Superior temporal gyrus (tissue), 1 donor: ENCODE data around the gene MROH9.
"Not testable (repeated sequence)": the region's sequence is repeated elsewhere in the genome, so short reads cannot be mapped to it uniquely, and the experiment has no call there.

Experiments
- DNase-seq: peaks from one replicate; pipeline ENCODE4 v3.0.0-alpha.2; 2016; ENCODE audit errors: extremely low spot score

Gene MROH9, protein sequence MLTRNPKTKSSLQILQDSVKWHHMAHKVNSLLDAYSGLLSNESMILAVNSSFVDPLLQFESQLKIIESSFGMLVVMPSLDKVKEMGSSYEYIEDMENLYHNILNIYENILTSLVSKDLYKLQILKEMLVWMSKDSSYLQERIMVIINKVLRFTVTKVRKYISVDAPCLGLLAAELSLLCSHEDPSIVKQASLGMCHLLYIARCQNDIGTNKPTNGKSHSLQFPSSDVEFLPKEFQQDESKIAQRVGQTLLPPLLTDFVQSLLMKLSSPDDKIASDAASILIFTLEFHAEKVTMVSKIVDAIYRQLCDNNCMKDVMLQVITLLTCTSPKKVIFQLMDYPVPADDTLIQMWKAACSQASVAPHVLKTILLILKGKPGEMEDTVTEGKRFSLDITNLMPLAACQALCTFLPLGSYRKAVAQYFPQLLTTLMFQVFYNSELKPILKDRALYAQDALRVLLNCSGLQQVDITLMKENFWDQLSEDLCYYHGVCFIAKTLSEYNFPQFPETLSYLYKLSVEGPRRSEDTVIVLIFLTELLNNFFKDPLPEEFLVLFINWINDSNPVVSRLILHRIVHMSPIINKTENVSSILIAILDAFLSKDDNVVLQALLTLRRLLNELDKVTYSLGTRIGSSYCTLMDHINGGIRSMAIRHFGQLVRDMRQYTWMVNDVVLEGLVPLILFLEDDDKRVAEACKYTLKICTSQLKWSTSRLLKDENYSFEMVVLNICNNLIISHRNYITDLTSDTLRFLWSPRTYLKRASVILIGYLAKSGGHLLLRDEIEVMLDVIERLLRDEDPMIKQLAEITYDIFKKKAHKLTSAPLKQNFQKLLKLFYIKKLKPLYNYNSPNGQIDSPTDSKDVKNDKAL

DNA sequence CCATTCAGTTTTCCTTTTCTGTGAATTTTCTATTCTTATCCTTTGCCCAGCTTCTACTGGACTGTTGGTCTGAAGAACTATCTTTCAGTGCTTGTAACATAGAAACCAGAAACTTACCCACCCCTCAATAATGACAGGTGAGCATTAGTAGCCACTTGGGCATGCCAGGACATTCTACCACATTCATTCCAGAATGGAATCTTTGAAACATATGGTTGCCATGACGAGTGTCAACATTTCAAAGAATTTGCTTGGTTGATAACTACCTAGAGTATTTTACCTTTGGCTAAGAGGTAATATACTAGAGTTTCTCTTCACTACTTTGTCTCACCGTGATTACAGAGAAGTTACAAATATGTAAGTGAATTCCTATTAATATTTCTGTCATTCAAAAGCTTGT lies at the start of gene MROH9:
MROH9 (plus strand) TSS at position 304 of the 400 bp plus-strand sequence. CDS start 10,023 bp downstream, outside the sequence.
- DNase-seq: no peak

DNA sequence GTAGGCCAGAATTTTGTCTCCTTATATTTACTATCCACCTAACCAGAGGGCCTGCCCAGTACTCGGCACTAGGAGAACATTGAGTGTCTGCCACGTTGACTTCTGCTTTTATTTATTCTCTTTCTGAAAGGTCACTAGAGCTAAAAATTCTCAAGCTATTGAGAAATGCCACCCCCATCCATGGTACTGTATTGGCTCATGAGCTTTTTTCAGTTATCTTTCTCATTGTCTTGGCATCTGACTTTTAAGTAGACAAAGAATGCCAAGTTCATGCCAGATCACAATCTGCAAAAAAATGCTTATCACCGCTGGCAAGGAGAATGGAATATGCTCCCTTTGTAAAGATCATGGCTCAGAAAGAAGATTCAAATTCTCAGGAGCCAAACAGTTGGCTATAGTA lies 49.8 kb upstream of the MROH9 start:
- no peak for DNase-seq

DNA sequence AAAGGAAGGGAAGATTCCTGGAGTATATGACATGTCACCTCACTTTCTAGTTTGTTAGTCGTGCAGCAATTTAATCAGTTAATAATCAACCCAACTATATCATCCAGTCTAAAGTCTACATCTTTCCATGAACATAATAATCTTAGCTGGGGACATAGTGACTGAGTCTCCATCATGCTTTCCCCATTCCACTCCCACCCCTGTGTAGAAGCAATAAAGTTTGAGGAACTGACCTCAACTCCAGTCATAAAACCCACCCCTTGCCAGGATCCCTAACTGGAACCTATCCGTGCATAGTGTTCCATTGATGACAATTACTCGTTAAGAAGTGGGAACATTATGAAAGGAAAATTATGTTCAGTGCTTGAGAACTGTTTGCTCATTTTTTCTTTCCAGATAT lies 48.9 kb upstream of the MROH9 start:
- DNase-seq: no peak

DNA sequence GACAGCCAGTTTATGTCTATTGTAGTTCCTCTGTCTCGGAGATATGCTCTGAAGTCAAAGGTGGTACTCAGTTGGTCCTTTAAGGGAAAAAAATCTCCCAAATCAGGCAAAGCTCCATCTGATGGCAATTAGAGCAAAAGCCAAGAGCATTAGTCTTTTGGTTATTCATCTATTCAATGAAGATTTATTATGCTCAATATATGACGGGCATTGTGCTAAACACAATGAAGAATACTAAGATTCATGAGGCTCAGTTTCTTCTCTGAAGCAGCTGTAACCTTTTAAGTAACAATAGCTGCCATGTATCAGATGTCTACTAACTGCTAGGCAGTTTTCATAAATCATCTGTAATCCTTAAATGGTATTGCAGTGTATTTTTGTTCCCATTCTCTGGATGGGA lies 47.6 kb upstream of the MROH9 start:
- no peak for DNase-seq

DNA sequence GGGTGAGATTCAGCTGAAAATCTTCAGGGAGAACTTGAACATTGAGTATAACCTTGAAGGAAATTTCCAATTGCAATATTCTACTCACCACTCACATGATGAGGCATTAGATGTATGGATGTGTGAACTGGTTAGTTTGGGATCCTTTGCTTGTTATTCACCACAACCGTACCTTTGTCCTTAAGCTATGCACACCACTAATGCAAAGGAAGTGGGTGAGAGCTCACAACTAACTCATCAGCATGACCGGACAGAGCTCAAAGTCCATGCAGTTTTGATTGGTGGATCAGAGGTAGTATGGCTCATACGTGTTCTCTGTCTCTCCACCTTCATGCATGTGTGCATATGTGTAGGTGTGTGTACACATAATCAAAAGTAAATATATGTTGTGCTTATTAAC lies 43.5 kb upstream of the MROH9 start:
- no peak for DNase-seq

DNA sequence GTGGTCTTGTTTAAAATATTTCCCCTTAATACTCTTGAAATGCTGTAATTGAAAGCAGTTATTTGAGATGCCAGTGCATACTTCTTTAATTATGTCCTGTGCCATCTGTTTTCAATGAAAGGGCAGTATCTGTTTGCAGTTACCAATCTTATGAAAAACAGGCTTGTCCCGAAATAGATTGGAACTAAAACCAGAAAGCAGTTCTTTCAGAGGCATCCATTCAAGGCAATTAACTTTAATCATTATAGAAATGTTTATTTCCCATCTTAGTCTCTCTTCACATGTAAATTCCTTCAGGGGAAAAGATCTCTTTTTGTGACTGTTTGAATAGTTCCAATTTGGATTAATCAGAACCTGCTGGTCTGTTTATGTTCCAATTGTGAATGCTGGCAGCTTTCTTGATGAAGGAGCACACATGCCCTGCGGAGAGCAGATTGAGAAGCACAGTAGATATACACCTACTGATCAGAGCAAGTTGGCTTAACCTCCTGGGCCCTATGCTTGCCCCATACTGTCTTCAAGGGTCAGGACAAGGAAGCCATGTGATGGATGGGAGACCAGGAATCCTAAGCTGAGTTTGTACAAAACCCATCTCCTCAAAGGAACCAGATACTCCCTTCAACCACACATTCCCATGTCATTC lies 41.6 kb upstream of the MROH9 start:
- DNase-seq: no peak

DNA sequence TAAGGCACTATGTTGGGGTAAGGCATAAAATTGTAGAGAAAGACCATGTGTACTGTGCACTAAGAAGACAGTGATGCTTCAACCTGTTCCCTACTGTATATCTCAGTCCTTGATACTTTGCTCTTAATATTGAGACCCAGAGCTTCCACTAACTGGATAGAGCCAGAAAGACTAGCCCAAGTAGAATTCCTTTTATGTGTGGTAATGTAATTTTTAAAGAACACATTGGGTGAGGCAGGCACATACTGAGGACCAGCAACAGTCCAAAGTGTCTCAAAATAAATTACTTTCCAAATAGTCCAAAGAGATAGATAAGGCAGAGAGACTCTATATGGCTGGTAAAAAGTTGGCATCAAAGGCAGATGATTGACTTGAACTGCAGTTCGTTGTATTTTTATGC lies 31.4 kb upstream of the MROH9 start:
- DNase-seq: no peak

DNA sequence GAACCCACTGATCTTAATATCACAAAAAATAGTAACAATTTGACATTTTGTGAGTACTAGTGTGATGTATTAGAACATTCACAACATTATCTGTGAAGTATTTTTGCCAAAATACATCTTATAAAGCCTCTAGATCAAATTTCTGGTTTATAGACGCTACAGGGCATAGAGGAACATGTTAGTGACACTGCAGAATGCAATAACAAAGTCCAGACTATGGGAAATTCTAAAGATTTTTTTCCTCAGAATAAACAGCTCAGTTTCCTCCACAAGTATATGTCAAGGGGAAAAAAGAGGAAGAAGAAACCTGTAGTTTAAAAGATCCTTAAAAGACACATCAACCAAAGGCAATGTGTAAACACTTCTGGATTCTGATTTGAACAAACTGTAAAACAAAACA lies 26.4 kb upstream of the MROH9 start:
- no peak for DNase-seq

DNA sequence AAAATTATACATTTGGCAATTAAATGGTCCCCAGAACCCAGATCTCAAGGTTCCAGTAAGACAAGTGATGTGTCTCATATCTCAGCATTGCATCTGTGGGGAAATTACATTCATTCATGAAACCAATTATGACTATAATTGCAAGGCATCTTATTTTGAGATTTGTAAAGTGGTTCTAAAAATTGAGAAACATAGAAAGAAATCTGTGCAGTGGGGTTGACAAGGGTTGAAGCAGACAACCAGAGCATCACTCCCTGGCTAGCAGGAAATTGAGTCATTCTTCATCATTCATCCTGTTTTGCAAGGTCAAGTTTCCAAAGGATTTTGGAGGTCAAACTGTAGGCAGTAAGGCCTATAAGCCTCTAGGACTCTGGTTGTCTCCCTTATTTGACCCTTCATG lies 25.1 kb upstream of the MROH9 start:
- DNase-seq: no peak

DNA sequence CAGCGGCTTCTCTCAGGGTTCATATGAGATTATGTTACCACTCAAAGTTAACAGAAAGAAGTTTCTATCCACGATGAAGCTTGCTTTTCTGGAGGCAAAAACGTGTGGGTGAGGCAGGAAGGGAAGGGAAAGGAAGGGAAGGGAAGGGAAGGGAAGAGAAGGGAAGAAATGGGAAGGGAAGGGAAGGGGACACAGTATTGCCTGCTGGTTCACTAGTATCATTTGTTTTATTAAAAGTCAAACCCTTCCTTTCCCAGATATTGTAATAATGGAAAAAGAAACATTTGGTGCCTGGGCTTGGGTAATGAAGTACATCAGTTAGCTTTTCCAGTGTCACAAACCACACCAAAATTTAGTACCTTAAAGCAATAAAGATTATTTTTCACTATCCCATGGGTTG lies 18.0 kb upstream of the MROH9 start:
- DNase-seq: no peak

DNA sequence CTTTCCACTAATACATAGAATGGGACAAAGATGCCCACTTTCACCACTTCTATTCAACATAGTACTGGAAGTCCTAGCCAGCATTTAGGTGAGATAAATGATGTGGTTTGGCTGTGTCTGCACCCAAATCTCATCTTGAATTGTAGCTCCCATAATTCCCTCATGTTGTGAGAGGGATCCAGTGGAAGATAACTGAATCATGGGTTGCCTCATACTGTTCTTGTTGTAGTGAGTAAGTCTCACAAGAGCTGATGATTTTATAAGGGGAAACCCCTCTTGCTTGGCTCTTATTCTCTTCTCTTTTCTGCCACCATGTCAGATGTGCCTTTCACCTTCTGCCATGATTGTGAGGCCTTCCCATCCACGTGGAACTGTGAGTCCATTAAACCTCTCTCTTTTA lies 10.7 kb upstream of the MROH9 start:
- DNase-seq: not testable (repeated sequence)

DNA sequence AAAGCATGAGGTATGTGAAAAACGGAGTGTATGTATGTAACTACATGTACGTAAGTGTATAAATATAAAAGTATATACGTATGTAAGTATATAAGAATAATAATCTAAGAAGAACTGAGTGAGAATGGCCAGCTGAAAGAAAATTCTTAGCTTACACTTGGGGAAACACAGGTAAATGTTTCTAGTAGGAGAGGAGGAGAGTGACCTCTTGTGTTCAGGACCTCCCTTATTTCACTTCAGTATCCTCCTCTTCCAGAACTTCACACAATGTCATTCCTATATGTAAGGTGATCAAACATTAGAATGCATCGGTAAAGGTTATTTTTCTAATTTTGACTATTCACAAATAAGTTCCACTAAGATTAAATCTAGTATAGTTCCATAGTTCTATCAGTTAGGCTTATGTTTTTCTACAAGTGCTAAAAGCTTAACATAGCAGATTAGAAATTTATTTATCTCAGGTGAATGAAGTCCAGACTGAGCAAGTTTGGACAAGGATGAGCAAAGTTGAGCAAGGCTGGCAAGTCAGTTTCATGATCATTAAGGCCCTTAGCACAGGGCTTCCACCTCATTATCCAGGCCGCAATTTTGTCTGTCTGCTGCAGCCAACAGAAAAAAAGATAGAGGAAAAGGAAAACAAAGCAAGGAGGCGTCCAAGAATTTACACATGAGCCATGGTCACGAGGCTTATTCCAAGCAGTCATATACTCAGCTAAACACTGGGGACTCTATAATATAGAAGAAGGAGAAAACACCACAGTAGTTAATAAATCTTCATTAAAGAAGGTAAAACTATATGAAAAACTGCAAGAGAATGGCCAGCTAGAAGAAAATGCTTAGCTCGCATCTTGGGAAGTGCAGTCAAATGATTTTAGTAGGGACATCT lies 7.1 kb upstream of the MROH9 start:
- no peak for DNase-seq

DNA sequence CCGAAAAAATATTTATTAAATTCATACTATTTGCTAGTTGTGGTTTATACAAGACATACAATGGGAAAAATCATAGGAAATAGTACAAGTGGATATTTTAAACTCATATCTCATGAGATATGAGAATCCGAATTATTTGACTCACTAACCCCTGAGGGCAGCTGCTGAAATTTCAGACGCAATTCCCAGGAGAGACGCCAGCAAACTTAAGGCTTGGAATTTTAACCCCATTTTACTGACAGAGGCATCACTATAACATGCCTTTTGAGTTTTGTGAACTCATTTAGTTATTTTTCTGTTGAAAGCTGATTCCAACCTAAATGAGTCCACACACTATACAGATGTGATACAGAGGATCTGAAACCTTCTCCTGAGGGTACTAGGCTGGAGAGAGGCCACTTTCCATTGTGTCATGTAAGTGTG lies 5.9 kb upstream of the MROH9 start:
- DNase-seq: no peak

DNA sequence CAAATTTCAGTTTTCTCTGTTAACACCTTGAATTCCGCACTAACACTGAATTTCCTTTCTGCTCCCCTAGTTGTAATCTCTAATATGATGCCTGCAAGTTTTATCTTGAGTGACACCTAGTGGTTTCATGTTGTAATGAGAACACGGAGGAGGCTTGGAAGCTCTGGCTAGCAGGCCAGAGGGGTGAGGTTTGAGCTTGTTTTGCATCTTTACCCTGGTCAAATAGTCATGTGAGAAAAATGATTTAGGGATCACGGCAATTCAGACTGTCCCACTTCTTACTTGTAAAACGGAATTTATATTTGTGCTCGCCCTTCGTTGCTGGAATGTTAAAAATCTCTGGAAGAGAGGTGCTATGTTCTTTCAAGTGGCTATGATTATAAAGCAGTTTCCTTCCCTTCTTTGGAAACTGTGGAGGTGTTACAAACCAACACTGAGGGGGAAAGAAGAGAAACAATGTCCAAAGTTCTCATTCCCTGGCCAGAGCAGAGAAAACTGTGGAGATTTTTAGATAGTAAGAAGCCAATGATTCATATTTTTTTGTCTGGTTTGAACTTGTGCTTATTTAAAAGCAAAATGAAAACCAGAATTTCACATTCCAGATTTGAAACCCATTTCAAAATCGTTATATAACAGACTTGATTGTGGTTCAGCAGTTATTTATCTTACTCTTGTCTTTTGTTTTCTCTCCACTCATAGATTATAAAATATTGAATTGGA lies 5.3 kb upstream of the MROH9 start:
- DNase-seq: peak; percentile 87

DNA sequence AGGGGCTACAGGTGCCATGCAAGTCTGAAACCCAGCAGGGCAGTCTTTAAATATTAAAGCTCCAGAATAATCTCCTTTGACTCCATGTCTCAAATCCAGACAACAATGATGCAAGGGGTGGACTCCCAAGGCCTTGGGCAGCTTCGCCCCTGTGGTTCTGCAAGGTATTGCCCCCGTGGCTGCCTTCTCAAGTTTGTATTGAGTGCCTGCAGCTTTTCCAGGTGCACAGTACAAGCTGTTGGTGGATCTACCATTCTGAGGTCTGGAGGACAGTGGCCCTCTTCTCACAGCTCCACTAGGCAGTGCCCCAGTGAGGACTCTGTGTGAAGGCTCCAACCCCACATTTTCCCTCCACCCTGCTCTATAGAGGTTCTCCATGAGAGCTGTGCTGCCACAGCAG lies 3.7 kb upstream of the MROH9 start:
- no peak for DNase-seq

DNA sequence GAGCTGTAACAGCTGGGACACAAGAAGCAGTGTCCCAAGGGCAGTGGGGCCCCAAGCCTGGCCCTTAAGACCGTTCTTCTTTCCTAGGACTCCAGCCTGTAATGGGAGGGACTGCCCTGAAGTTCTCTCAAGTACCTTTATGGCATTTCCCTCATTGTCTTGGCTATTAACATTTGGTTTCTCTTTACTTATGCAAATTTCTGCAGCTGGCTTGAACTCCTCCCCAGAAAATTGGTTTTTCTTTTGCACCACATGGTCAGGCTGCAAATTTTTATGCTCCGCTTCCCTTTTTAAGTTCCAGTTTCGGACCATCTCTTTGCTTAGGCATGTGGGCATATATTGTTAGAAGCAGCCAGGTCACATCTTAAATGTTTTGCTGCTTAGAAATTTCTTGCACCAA lies 3.1 kb upstream of the MROH9 start:
- DNase-seq: no peak

DNA sequence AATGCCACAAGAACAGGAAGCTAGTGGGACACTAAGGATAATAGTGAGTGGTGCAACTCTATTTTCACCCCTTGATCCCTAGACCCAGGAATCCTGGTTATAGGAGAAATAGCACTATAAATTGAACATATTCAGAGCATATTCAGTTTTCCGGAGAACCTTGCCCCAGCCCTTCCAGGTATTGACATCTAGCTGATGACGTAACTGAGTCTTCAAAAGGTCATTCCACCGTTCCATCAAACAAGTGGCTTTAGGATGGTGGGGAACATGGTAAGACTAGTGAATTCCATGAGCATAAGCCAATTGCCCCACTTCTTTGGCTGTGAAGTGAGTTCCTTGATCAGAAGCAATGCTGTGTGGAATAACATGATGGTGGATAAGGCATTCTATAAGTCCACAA lies 2.9 kb downstream of the MROH9 start:
- no peak for DNase-seq

DNA sequence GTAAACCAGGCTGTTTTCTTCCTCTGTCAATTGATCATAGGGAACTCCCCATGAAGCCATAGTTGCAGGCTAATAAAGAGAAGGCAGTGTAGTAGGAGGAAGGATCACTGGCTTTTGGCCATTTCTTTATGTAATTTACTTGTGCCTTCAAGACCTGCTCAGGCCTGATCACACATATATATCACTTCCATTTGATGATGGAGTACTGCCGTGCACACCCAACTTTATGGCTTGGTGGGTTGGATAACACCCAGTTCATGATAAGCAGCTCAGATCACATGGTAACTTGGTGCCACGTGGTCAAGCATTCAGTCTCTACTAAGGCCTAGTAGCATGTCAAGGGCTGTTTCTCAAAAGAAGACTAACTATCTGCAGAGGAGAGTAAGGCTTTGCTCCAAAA lies 4.1 kb downstream of the MROH9 start:
- DNase-seq: no peak

DNA sequence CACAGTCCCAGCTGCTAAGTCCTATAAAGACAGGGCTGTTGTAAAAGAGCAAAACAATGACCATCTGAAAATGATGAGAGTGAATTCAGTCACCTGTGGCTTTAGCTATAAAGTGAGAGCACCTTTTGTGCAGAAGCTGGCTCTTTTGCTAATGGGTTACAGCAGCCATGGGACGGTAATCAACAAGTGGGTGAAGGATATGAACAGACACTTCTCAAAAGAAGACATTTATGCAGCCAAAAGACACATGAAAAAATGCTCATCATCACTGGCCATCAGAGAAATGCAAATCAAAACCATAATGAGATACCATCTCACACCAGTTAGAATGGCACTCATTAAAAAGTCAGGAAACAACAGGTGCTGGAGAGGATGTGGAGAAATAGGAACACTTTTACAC lies 16.4 kb downstream of the MROH9 start:
- DNase-seq: not testable (repeated sequence)

DNA sequence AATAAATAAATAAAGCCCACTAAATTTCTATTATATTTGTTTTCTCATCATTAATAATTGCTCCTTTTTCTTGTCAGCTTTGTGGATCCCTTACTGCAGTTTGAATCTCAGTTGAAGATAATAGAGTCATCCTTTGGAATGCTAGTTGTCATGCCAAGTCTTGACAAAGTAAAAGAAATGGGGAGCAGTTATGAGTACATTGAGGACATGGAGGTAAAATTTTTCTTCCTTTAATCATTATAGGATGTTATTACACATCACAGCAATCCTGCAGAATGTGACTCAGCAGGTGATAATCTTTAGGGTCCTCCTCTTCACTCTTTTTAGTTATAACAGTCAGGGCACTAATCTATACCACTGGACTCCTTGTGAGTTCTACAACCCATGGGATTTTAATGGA lies 24.1 kb downstream of the MROH9 start:
- no peak for DNase-seq

DNA sequence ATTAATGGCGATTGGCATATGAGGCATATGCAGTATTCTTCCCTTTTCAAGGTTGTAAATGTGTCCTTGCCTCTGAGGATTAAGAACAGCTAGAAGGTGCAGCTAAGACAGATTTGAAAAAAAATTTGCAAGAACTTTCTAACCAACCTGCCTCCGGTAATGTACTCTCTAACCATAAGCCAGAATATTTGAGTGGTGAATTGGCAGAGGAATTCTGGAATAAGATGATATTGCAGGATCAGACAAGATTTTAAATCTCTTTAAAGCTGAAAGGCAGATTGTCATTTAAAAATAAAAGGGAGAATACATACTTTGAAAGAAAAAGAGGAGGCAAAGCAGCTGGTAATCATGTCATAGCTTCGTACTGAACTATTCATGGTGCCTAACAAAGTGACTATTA lies 29.2 kb downstream of the MROH9 start:
- DNase-seq: no peak
